Tongue (tissue), 2 donors: ENCODE data around the gene UAP1L1. TPM values are rescaled to one million over a fixed set of nuclear protein-coding genes. Genes with fewer than 3 reads are reported as not detected.

Source experiments
- small RNA-seq: library from RNA; depleted of rRNA; stranded (forward); fragments of <200 nt; gene quantifications from one replicate; pipeline ENCODE3, GENCODE V24; 2014; ENCODE audit warnings: low replicate concordance
- total RNA-seq: library from RNA; depleted of rRNA; stranded (reverse); fragments of >200 nt; gene quantifications from one replicate; pipeline ENCODE4 v1.2.3, GENCODE V29; 2014

UAP1L1 gene
- total RNA-seq, 1 donor from 2014 or later = 3.2 TPM

Small RNA genes lying within 50 kb of the gene (small RNA-seq; reads per million reads assigned to genes)
- gene RF00153 = not detected

Other genes with a start within 250 kb of the UAP1L1 start
- 2.2 TPM for gene AJM1, start 235.0 kb upstream of the UAP1L1 start, total RNA-seq
- gene PHPT1, start 228.1 kb upstream of the UAP1L1 start, total RNA-seq = 54.4 TPM
- 3.8 TPM for gene MAMDC4, start 225.2 kb upstream of the UAP1L1 start, total RNA-seq
- 221 TPM for gene EDF1, start 211.2 kb upstream of the UAP1L1 start, total RNA-seq
- 16.1 TPM for gene TRAF2, start 191.0 kb upstream of the UAP1L1 start, total RNA-seq
- gene FBXW5, start 132.8 kb upstream of the UAP1L1 start, total RNA-seq = 95.9 TPM
- gene C8G, start 132.3 kb upstream of the UAP1L1 start, total RNA-seq = 1.4 TPM
- gene LCN12, start 125.2 kb upstream of the UAP1L1 start, total RNA-seq = 0.82 TPM
- gene PTGDS, start 100.0 kb upstream of the UAP1L1 start, total RNA-seq = 10.2 TPM
- gene LCNL1, start 94.5 kb upstream of the UAP1L1 start, total RNA-seq = 0.31 TPM
- gene PAXX, start 85.1 kb upstream of the UAP1L1 start, total RNA-seq = 21.7 TPM
- 4.9 TPM for gene CLIC3, start 80.9 kb upstream of the UAP1L1 start, total RNA-seq
- gene ABCA2, start 49.3 kb upstream of the UAP1L1 start, total RNA-seq = 16.6 TPM
- 0.10 TPM for gene FUT7, start 45.4 kb upstream of the UAP1L1 start, total RNA-seq
- 27.0 TPM for gene NPDC1, start 31.3 kb upstream of the UAP1L1 start, total RNA-seq
- 7.3 TPM for gene ENTPD2, start 23.5 kb upstream of the UAP1L1 start, total RNA-seq
- gene SAPCD2, start 7.0 kb upstream of the UAP1L1 start, total RNA-seq = 5.6 TPM
- 59.5 TPM for gene MAN1B1, start 9.5 kb downstream of the UAP1L1 start, total RNA-seq
- 22.8 TPM for gene DPP7, start 37.2 kb downstream of the UAP1L1 start, total RNA-seq
- 1.1 TPM for gene GRIN1, start 61.6 kb downstream of the UAP1L1 start, total RNA-seq
- gene LRRC26, start 92.5 kb downstream of the UAP1L1 start, total RNA-seq = 18.9 TPM
- gene TMEM210, start 94.5 kb downstream of the UAP1L1 start, total RNA-seq = not detected
- 29.8 TPM for gene ANAPC2, start 111.0 kb downstream of the UAP1L1 start, total RNA-seq
- gene SSNA1, start 111.2 kb downstream of the UAP1L1 start, total RNA-seq = 57.3 TPM
- 5.7 TPM for gene TPRN, start 123.2 kb downstream of the UAP1L1 start, total RNA-seq
- 38.3 TPM for gene TMEM203, start 128.1 kb downstream of the UAP1L1 start, total RNA-seq
- 3.0 TPM for gene NDOR1, start 128.2 kb downstream of the UAP1L1 start, total RNA-seq
- not detected for gene RNF208, start 144.7 kb downstream of the UAP1L1 start, total RNA-seq
- 3.3 TPM for gene CYSRT1, start 147.7 kb downstream of the UAP1L1 start, total RNA-seq
- gene RNF224, start 150.0 kb downstream of the UAP1L1 start, total RNA-seq = not detected
- not detected for gene SLC34A3, start 153.4 kb downstream of the UAP1L1 start, total RNA-seq
- 172 TPM for gene TUBB4B, start 163.8 kb downstream of the UAP1L1 start, total RNA-seq
- gene STPG3, start 173.8 kb downstream of the UAP1L1 start, total RNA-seq = not detected
- 50.9 TPM for gene NELFB, start 177.8 kb downstream of the UAP1L1 start, total RNA-seq
- 5.4 TPM for gene TOR4A, start 200.2 kb downstream of the UAP1L1 start, total RNA-seq
- 18.8 TPM for gene NRARP, start 224.8 kb downstream of the UAP1L1 start, total RNA-seq